ENCODE measurements around the gene RUNDC3A.
A peak's percentile ranks its signal among the peaks of the same experiment; 100 is the strongest.

- TF ChIP-seq CTCF (IDR thresholded peaks at IDR 0.05; ENCODE audit: low read depth, low read length): peak; percentile 45
- TF ChIP-seq EZH2phosphoT487 (IDR thresholded peaks at IDR 0.05; ENCODE audit: low read depth): no peak
These were observed 55.3 kb downstream of the RUNDC3A start, which contains the start of gene FAM171A2 for GRCh38 chr17:44363613-44364159.

All from OCI-LY3 (cell line).